GM03348 (cell line): ENCODE measurements around the gene CDK11A.
A peak's percentile ranks its signal among the peaks of the same experiment; 100 is the strongest.
"Not testable (repeated sequence)": the region's sequence is repeated elsewhere in the genome, so short reads cannot be mapped to it uniquely, and the experiment has no call there.

ENCODE experiments used
- DNase-seq: peaks from one replicate; pipeline ENCODE4 v3.0.0; 2012; ENCODE audit warnings: low spot score

Gene CDK11A

GRCh38 chr1:1754051-1754815, 30.1 kb upstream of the CDK11A start:
- DNase-seq: no peak

- no peak for DNase-seq
These were observed 29.4 kb upstream of the CDK11A start for GRCh38 chr1:1753607-1754005.

DNA sequence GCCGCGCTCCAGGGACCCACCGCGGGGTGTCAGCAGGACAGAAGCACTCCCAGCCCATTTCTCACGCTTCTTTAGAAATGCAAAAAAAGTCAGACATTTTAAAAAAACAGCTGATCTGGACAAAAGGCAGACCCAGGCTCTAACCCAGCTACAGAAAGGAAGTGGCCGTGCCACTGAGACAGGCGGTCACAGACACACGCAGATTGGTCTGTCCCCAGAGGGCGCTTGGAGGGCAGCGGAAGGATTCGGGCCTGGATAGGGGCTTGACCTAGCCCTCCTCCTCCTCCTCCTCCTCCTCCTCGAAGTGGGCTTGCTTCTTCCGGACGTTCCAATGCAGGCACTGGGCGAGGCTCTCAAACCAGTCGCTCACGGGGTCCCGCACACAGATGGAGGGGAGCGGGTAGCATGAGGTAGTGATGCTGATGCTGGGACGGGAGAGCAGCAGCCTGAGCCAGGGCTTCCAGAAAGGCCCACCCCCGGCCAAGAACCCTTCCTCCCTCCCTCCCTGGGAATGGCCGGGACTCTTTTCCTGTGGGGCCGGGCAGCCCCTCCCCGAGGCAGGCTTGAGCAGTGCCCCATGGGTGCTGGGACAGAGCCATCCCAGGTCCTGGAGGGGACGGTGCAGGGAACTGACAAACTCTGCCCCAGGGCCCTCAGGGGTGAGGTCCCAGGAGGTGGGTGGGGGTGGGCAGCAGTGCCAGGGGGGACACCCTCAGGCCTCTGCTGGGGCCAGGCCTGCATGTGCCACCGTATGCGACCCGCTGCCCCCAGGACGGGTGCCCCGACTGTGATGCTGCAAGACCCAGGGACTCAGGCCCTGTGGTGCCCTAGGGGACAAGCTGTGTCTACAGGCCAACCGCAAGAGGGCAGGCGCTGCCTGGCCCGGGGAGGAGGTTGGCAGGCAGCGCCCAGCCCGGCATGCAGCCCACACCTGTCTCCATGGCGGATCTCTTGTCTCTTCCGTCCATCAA, 28.8 kb upstream of the CDK11A start:
- no peak for DNase-seq

DNA sequence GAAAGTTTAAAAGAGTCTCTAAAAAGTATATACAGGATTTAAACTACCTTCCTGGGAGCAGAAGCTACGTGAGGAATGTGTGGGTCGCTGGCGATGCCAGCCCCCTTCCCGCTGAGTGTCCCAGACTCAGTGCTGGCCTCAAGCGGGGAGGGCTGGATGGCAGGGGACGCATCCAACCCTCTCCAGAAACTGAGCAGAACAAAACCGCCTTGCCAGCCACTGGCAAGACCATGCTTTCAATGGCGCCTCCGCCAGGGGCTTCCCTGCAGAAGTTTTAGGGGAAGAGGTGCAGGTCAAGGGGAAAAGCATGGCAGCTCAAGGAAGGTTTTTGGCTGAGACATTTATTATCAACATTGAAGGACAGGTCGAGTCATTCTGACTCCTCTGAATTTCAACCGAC, 28.0 kb upstream of the CDK11A start:
- DNase-seq: no peak

- DNase-seq: not testable (repeated sequence)
These were observed 25.8 kb upstream of the CDK11A start for GRCh38 chr1:1749941-1750340.

DNA sequence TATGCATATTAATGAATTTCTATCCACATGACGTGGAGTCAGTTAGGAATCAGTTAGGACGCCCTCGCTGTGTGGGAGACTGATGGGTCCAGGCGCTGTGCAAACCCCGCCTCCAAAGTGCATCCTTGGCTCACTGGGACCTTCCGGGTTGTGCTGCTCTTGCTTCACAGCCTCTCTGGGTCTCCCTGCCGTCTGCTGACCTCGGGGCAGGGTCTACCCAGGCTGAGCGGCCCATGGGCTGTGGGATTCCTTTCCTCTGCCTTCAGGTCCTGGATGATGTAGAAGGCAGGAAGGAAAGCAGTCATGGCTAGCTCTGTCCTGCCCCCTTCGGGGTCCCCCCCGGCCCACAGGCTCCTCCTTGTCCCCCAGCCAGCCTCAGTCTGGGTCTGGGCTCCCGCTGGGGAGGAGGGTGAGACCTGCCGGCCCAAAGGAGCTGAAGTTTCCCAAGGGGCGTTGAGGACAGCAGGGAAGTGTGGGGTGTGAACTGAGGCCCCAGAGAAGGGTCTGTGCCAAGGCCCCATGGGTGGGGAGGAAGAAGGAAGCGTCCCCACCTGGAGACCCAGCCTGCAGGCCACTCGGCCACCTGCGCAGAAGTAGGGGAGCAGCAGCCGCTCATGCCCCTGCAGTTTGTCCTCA, 24.6 kb upstream of the CDK11A start:
- no peak for DNase-seq

DNA sequence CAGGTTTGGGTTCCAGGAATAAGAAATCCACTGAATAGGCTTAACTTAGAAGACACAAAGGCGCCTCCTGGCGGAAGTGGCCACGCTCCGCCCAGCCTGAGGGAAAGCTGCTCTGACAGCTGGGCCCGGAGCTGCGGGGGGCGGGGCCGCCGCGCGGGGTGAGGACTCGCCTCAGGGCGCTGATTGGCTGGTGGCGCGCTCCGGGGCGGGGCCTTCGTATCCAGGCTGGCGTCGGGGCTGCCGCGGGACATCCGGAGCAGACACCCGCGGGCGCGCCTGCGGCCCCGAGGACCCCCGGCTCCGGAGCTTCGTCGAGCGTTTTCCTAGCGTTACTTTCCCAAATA, 22.4 kb upstream of the CDK11A start:
- not testable (repeated sequence) for DNase-seq

DNA sequence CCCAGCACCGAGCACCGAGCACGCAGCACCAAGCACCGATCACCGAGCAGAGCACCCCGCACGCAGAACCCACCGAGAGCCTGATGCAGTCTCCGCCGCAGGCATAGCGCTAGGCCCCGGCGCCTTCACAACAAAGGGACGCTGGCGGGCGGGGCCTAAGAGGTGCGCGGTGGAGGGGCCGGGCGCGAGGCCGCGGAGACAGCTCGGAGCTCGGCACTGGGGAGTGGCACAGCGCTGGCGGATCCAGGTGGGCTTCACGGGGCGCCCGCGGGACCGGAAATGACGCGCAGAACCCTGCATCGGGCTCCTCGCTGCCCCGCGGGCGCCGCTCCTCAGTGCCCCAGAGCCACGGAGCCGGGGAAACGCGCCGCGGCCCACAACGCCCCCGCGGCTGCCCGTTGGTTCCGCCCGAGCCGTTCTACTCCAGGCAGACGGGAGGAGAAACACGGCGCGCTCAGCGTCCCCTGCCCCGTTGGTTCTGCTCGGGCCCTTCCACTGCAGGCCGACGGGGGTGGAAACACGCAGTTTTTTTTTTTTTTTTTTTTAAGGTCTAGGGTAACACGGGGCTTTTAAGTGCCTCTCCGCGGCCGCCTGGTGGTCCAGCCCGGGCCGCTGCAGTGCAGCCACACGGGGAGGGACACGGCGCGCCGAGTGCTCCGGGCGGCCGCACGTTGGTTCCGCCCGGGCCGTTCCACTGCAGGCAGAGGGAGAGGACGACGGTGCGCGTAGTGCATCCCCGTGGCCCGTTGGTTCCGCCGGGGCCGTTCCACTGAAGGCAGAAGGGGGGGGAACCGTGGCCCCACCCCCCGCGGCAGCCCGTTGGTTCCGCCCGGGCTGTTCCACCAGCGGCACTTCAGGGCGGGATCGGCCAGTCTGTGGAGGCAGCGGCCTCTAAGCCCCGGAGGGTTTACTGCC, 21.8 kb upstream of the CDK11A start:
- peak; percentile 27 for DNase-seq

GRCh38 chr1:1742529-1742928, 18.4 kb upstream of the CDK11A start:
- not testable (repeated sequence) for DNase-seq

DNA sequence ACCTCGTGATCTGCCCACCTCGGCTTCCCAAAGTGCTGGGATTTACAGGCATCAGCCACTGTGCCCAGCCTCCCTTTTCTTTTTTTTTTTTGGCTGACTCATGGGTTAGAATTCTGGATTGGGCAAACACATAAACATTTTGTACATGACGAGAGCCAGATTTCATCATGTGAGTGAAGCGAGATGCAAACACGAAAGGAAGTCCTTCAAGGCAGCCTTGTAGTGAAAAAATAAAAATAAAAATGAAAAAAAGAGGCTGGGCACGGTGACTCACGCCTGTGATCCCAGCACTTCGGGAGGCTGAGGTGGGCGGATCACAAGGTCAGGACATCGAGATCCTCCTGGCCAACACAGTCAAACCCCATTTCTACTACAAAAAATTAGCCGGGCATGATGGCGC, 16.9 kb upstream of the CDK11A start:
- peak; percentile 78 for DNase-seq

- not testable (repeated sequence) for DNase-seq
These were observed 14.7 kb upstream of the CDK11A start for GRCh38 chr1:1738799-1739337.

DNA sequence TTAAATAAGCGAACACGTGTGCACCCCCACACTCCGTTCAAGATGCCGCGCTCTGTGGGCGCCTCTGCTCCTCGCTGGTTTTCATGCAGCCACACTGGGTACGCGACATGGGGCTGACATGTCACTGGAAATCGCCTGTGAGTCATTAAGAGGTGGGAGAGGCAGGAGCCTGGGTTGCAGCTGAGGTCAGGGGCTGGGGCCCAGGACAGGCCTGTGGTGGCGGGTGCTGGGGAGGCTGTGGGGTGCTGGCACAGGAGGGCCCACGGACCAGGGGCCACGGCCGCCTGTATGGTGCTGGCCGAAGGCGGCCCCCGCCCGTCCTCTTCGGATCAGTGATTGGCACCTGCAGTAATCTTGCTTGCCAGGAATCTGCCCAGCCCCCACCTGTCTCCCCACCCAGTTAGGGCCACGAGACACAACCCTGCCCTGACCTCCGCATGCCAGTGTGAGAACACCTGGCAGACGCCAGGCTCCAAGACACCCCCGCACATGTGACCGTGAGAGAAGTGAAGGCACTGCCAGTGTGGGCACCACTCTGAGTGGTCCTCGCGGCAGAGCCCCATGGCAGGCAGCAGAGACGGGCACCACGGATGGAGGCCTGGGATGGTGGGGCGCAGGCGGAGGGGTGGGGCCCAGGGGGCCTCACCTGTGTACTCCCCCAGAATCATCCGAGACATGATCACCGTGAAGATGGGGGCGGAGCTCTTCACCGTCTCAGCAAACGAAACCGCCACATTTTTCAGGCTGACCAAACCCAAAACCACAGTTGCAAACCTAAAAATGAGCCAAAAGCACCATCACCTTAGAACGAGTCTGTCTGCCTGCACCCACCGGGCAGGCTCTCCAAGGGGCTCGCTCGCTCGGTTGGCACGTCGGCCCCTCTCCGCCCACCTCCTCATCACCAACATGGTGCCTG, 13.8 kb upstream of the CDK11A start:
- not testable (repeated sequence) for DNase-seq

- DNase-seq: no peak
These were observed 8.2 kb upstream of the CDK11A start for GRCh38 chr1:1732381-1732780.

GRCh38 chr1:1730870-1731269, 6.7 kb upstream of the CDK11A start:
- no peak for DNase-seq

DNA sequence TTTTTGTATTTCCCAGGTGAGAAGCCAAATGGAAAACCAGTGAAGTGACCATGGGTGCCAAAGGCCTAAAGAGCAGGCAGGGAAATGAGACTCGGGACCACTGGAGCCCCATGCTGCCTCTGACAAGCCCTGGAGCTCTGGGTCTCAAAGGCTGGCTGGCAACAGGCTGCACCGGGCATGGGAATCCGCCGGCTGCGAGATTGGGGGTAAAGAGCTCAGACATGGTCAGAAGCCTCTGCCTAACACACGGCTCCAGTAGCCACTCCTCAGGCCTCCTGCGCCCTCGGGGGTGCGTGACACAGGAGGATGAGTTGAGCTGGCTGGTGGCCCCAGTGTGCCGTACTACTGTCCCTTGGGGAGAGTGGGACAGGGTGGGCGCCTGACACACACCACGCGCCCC, 6.1 kb upstream of the CDK11A start:
- not testable (repeated sequence) for DNase-seq

DNA sequence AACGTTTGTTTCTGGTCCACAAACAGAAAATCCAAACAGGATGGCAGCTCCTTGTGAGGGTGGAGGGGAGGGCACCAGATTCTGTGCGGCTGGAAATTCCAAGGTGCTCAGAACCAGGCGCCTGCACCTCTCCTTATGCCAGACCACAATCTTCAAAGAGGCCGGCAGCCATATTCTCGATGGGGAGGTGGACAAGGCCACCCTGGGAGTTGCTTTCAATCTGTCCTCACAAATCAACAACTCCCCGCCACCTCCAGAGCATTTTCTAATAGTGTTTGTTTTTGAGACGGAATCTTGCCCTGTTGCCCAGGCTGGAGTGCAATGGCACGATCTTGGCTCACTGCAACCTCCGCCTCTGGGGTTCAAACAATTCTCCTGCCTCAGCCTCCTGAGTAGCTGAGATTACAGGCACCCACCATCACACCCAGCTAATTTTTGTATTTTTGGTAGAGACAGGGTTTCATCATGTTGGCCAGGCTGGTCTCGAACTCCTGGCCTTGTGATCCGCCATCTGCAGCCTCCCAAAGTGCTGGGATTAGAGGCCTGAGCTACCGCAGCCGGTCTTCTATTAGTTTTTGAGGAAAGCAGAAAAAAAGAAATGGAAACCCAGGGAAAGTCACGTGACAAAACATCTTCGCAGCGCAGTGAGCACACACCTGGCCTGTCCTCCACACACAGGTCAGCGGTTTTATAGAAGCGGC, 5.1 kb upstream of the CDK11A start:
- DNase-seq: not testable (repeated sequence)

GRCh38 chr1:1728308-1729005, 4.3 kb upstream of the CDK11A start:
- DNase-seq: peak; percentile 16

DNA sequence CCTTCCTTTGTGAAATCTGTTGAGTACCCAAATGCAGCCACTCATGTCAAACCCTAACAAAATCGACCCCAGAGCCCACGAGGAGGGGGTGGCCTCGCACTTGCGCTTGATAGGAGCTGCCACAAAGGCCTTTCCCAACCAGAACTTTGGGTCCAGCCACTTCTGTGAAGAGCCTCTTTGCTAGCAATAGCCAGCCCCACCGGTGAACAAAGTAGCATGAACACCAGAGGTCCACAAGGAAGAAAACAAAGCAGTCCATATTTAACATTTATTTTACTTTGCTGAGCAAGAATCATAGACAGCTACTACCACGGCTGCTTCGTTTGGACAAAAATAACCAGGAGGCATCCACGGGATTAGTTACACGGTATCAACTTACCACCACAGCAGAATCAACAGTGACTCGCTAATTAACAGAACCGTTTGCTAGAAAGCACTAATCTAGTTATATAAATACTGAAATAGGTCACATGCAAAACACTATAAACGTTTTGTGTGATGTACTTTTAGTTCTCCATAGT, 3.0 kb upstream of the CDK11A start:
- DNase-seq: not testable (repeated sequence)

- DNase-seq: not testable (repeated sequence)
These were observed 1.9 kb upstream of the CDK11A start for GRCh38 chr1:1726088-1726487.
